ENCODE data around the gene PODXL2. TPM values are rescaled to one million over a fixed set of nuclear protein-coding genes. Genes with fewer than 3 reads are reported as not detected.
A peak's percentile ranks its signal among the peaks of the same experiment; 100 is the strongest.
"Not testable (repeated sequence)": the region's sequence is repeated elsewhere in the genome, so short reads cannot be mapped to it uniquely, and the experiment has no call there.

The PODXL2 gene
- total RNA-seq, 1 donor: 0.86 TPM

- no peak for TF ChIP-seq CTCF (IDR thresholded peaks at IDR 0.05; ENCODE audit: insufficient read depth, low read depth, low read length)
- no peak for DNase-seq (ENCODE audit: low read depth)
- H3K4me3 ChIP-seq (ENCODE audit: low read depth, low read length): no peak overlapping the region
These were observed 31.8 kb upstream of the PODXL2 start for GRCh38 chr3:127597020-127597771.

DNA sequence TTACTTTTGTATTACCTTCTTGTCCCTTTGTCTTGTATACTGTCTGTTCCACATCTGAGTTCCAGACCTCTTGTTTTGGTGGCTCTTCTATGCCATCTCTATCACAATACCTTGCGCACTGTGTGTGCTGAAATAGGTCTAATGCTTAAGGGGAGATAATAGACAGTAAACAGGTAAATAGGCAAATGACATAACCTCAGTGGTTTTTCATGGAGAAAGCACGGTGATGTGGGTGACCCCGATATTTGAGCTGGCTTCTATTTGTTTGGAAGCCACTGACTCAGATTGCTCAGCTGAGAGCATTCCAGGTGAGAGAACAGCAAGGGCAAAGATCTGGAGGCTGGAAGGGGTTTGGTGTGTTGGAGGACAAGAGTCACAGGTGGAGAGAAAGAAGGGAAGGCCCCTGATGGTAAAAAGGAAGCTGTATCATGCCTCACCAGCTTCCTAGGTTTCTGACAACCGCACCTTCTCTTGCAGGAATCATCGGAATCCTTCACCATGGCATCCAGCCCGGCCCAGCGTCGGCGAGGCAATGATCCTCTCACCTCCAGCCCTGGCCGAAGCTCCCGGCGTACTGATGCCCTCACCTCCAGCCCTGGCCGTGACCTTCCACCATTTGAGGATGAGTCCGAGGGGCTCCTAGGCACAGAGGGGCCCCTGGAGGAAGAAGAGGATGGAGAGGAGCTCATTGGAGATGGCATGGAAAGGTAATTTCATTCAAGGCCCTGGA is 30.0 kb upstream of the PODXL2 start:
- DNase-seq (ENCODE audit: low read depth): no peak
- no peak for TF ChIP-seq CTCF (IDR thresholded peaks at IDR 0.05; ENCODE audit: insufficient read depth, low read depth, low read length)
- H3K4me3 ChIP-seq (ENCODE audit: low read depth, low read length): peak overlapping the region; percentile 67

DNA sequence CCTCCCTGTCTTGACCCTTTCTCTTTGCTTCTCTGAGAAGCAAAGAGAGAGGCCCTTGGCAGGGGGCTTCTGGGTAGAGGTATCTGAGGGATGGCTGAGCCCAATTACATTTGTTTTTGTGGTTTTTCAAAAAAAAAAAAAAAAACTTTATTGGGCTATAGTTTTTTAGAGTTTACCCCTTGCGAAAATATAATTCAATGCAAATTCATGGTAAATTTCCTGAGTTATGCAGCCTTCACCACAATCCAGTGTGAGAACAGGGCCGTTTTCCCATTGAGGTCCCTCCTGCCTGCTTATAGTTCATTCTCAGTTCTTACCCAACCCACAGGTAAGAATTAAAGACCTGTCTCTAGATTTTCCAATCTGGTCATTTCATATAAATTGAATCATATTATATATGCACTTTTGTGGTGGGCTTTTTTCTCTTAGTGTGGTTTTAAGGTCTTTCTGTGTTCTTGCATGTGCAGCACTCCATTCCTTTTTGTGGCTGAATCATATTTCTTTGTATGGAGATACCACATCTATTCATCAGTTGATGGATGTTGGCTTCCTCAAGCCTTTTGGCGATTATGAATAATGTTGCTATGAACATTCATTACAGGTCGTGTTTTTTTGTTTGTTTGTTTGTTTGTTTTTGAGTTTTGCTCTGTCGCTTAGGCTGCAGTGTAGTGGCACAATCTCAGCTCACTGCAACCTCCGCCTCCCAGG is 28.1 kb upstream of the PODXL2 start:
- no peak for TF ChIP-seq CTCF (IDR thresholded peaks at IDR 0.05; ENCODE audit: insufficient read depth, low read depth, low read length)
- H3K4me3 ChIP-seq (ENCODE audit: low read depth, low read length): no peak overlapping the region
- no peak for DNase-seq (ENCODE audit: low read depth)

- no peak for DNase-seq (ENCODE audit: low read depth)
- TF ChIP-seq CTCF (IDR thresholded peaks at IDR 0.05; ENCODE audit: insufficient read depth, low read depth, low read length): no peak
- no peak overlapping the region for H3K4me3 ChIP-seq (ENCODE audit: low read depth, low read length)
These were observed 24.9 kb upstream of the PODXL2 start for GRCh38 chr3:127604035-127604434.

DNA sequence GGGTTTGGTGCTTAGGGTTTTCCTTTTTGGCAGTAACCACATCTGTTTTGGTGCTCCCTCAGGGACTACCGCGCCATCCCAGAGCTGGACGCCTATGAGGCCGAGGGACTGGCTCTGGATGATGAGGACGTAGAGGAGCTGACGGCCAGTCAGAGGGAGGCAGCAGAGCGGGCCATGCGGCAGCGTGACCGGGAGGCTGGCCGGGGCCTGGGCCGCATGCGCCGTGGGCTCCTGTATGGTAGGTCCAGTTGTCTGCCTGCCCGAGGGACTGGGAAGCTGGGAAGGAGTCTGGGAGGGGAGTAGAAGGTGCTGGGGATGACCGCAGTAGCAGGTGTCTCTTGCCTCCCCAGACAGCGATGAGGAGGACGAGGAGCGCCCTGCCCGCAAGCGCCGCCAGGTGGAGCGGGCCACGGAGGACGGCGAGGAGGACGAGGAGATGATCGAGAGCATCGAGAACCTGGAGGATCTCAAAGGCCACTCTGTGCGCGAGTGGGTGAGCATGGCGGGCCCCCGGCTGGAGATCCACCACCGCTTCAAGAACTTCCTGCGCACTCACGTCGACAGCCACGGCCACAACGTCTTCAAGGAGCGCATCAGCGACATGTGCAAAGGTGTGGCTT is 24.3 kb upstream of the PODXL2 start:
- no peak overlapping the region for H3K4me3 ChIP-seq (ENCODE audit: low read depth, low read length)
- DNase-seq (ENCODE audit: low read depth): no peak
- no peak for TF ChIP-seq CTCF (IDR thresholded peaks at IDR 0.05; ENCODE audit: insufficient read depth, low read depth, low read length)

DNA sequence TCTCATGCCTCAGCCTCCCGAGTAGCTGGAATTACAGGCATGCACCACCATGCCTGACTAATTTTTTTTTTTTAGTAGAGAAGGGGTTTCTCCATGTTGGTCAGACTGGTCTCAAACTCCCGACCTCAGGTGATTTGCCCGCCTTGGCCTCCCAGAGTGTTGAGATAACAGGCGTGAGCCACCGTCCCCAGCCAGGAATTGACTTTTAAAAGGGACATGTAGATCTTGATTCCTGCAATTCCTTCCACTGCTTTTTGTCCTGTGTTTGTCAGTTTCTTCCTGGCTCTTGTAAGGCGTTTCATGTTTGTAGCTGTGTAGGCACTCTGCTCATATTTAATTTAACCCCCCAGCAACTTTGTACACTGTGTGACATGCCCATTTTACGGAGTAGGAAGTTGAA is 23.4 kb upstream of the PODXL2 start:
- not testable (repeated sequence) for DNase-seq (ENCODE audit: low read depth); H3K4me3 ChIP-seq (ENCODE audit: low read depth, low read length)

Data from fibroblast of villous mesenchyme (primary cell).